ENCODE data around the gene ITGA2.

Gene ITGA2

DNA sequence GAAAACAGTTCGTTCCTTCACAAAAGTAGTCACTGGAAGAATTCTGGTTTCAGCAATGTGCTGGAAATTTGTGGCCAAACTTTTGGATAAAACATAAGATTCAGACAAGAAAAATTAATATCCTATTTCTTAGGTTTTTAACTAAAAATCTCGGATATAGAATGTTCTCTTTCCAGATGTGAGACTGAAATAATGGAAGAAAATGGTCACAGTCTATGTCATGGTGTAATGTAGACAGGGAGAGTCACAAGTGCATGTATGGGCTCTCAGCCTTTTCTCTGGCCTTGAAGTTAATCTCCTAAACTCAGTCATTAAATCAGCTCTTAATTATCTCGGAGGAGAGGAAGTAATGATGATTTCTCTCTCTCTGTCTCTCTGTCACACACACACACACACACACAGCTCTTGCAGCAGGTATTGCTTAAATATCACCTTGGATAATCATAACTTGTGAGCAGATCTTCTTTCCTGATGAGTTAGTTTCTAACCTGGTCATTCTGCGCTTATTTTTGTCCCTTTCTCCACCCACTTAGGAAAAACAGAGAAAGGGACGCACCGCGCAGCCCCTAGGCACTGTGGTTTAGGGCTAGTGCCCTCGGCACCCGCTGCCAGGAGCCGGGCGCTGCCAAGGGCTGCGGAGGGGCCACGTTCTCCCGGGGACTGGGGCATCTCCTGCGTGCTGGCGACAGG lies 672 bp upstream of the ITGA2 start:
- DNase-seq (ENCODE audit: low read depth in 2 of 3, low spot score in 1 of 3) = no peak

DNA sequence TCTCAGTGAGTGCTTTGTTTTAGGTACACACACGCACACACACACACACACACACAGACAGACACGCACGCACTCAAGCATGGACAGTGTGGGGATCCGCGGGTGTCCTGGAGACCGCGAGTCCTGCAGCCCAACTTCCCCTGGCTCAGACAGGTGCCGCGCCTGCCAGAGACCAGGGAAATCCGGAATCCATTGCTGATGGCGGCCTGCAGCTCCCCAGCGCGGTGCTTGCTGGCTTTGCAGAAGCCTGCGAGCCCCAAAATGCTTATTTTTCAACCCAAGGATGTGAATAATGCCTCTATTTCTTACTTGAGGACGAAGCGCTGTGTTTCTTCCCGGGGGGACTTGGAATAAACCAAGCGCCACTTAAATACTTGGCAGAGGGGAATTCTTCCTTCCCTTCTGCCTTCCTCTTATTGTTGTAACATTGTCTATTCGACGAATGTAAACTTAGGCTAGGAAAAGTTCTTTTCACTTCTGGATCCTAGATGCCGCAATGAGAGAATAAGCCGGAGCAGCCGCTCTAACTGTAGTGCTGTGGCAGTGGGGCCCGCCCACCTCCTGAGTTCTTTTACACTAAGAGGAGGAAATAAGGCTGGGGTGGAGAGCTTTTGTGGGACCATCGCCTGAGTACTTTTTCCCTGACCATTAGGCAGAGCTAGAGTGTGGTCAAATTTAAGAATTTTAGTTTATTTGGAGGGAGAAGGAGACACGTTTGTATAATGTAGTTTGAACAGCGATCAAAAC lies 802 bp downstream of the ITGA2 start:
- peak in 1 of 3 donors; percentile 18 for DNase-seq (ENCODE audit: low read depth in 2 of 3, low spot score in 1 of 3)

DNA sequence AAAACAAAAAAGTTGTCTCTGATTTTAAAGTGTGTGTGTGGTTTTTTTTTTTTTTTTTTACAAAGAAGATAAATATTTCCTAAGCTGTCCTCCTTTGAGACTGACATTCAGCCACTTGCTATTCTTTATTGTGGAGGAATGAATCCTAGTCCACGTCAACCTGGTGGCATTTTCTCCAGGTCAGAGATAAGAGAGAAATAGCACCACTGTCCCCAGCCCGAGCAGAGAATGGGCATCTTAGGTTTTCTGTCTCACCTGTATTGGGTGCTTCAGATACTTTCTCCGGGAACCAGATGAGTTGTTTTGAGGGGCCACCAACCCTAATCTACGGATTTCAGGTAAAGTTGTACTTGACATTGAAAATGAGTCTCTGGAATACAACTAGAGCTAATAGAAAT lies 1.4 kb downstream of the ITGA2 start:
- no peak for DNase-seq (ENCODE audit: low read depth in 2 of 3, low spot score in 1 of 3)

DNA sequence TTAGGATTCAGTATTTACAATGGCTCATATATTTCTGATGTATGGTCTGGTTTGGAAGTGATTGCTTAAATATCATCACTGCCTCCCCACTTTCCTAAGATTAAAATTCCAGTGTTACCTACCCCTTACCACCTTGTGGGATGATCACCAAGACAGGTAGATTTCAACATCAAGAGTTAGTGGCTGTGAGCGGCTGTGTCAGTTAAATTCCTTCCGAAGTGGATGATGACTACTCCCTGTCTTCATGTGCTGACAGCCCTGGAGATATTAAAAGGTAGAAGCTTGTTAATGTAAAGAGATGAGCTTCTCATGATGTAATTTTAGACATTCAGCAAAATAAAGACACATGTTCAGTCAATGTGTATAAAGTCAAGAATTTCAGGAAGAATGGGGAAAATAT lies 4.2 kb downstream of the ITGA2 start:
- DNase-seq (ENCODE audit: low read depth in 2 of 3, low spot score in 1 of 3) = no peak

DNA sequence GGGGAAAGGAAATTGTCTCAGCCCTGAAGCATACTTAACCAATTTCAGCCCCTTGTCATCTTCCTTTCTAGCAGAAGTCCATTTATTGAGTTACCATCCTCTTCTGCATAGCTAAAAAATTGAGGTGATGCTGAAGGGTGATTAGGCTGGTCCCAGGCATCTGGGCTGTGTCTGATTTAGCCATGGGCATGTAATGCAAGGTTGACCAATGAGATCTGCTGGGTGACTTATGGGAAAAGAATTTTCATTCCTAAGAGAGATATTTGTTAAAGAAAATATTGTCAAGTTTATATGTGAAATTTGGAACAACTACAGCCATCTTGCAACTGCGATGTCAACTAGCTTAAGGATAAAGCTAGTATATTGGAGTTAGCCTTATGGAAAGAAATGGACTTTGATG lies 5.1 kb downstream of the ITGA2 start:
- no peak for DNase-seq (ENCODE audit: low read depth in 2 of 3, low spot score in 1 of 3)

DNA sequence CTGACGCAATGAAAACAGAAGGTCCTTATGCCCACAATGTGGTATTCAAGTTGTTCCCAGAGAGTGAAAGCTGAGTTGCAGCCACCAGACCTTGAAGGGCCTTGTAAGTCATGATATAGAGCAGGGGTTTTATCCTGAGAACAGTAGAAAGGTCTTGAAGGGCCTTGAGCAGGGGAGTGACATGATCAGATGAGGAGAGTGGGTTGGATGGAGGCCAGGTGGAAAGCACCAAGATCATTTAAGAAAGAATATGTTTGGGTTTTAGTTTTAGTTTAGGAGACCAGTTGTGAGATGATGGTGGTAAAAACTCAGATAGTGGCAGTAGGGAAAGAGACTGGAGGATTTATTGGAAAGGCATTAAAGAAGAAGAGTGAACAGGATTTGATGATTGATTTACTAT lies 5.9 kb downstream of the ITGA2 start:
- no peak for DNase-seq (ENCODE audit: low read depth in 2 of 3, low spot score in 1 of 3)

DNA sequence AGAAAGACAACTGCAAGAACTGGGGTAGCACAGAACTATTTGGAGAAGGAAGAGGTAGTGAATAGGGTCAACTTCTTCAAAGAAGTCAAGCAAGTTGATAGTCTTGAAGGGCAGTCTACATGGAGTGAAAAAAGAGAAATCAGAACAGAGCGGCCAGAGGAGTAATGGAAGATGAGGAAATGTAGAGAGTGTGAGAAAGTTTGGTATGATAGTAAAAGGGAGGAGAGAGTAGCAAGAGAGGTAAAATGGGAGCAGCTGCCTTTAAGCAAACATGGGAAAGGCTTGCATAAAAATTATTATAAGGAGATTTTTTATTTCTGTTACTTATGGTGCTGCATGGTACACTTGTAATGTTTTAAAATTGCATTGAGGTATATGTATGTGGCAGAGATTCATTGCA lies 6.8 kb downstream of the ITGA2 start:
- DNase-seq (ENCODE audit: low read depth in 2 of 3, low spot score in 1 of 3) = no peak

DNA sequence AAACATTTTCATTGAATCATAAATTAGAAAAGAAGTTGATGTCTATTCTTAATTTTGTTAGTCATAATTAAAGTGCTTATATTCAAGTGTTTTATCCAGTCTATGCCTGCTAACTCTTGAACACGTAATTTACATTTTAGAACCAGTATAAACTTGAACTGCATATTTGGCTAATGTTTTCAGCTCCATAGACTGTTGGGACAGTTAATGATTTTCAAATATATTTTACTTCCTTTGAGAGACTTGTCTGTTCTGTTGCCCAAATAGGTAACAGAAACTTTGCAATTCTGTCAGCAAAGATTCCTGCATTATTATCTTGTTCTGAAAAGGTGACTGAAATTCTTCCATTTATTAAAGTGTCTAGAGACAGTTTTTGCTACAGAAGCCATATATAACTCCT lies 7.8 kb downstream of the ITGA2 start:
- no peak for DNase-seq (ENCODE audit: low read depth in 2 of 3, low spot score in 1 of 3)

DNA sequence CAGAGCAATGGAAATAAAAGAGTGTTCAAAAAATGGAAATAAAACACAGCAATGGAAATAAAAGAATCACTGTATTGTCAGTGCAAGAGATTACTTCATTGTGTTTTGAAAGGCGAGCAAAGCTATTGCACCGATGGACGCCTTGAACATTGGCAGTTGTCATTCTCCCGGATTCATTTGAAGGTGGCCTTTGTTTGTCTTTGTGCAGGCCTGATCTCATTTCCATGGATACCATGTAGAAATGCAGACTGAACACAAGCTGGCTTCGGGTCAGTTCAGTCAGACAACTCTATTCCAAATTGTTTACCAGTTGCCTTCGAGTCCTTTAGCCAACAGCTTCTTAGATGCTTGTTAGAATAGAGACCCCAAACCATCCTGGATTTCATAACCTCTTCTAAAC lies 8.3 kb downstream of the ITGA2 start:
- no peak for DNase-seq (ENCODE audit: low read depth in 2 of 3, low spot score in 1 of 3)

DNA sequence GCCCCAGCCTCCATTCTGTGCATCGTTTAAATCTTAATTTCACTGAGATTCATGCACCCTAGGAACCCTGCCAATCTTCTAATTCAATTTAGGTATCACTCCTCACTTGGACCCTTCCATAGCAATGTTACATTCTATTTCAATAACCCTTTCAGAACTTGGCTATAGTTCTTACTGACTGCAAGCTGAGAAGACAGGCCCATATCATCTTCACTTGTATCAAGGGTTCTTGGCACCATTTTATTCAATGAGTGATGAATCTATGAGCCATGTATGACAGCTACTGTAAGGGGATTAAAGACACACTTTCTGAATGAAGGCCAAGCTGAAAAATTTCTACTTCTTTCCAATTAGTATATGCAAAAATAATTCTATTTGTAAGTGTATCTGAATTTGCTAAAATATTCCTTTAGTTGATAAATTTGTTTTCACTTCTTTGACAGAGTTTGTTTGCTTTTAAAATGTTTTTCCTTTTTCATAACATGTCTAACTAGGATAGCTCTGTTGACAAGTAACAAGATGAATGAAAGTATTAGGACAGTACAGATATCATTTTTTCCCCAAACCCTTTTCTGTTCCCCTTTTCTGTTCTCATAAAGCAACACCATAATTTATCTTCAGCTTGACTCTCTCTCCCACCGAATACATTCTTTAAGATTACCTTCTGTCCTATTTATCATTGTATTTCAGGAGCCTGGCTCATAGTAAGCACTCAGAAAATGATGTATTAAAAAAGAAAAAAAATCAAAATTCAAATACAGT lies 9.6 kb downstream of the ITGA2 start:
- DNase-seq (ENCODE audit: low read depth in 2 of 3, low spot score in 1 of 3) = no peak

DNA sequence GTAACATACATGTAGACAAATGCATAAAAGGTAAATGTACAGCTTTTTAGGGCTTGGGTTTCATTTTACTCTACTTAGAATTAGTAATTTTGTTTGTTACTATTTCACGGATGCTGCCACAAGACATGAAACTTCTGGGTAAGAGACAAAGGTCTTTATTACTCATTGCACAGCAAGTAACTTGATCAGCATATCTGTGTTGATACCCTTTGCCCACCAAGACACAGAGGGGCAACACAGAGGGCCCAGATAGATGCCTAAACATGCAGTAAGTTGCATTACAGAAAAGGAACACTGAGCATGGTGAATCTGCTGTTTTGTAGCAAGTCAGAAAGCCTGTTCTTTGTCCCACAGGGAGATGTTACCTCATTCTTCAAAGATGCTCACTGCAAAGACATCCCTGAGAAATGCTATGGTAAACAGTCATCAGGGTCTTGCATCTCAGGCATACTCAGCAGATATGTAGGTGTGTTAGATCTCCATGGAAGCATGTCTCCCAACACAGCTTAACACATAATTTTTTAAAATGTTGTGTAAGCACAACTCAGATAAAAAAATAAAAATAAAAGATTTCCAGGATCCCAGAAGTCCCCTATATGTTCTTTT lies 10.3 kb downstream of the ITGA2 start:
- no peak for DNase-seq (ENCODE audit: low read depth in 2 of 3, low spot score in 1 of 3)

DNA sequence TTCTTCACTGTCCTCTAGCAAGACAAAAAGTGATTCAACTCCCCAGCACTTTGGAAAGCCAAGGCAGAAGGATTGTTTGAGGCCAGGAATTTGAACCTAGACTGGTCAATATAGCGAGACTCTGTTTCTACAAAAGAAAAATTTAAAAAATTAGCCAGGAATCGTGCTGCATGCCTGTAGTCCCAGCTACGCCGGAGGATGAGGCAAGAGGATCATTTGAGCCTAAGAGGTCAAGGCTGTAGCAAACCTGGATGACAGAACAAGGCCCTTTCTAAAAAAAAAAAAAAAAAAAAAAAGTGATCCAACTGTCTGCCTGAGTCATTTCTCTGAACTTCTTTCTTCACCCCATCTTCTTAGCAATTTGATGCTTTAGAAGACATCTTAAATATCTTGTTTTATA lies 12.4 kb downstream of the ITGA2 start:
- no peak for DNase-seq (ENCODE audit: low read depth in 2 of 3, low spot score in 1 of 3)

DNA sequence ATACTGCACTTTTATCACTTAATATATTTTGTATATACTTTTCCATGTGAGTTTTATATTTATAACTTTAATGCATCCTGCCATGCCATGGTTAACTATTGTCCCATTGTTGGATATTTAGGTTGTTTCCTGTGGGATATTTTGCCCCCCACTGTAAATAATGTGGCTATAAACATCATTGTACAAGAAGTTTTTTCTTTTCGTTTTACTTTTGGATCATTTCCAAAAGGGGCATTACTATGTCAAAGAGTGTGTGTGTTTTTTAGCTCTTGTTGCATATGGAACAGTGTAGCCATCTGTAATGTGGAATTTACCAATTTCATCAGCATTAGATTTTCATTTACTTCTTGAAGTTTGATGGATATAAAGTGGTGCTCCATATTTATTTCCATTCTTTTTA lies 13.3 kb downstream of the ITGA2 start:
- no peak for DNase-seq (ENCODE audit: low read depth in 2 of 3, low spot score in 1 of 3)

DNA sequence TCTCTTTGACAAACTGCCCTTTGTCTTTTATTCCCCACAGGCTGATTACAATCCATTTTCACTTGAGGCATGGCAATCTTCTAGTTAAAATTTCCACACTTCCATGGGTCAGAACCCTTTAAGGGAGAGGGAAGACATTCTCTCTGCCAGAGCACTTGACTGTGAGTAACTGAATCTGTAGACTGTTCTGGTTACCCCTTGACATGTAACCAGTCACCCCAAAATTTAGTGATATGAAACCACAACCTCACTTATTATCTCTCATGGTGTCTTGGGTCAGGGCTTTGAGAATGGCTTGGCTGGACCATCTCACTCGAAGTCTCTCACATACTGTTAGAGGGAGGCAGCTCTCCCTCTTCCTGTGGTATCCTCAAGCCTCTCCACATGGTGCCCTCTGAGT lies 14.0 kb downstream of the ITGA2 start:
- no peak for DNase-seq (ENCODE audit: low read depth in 2 of 3, low spot score in 1 of 3)

DNA sequence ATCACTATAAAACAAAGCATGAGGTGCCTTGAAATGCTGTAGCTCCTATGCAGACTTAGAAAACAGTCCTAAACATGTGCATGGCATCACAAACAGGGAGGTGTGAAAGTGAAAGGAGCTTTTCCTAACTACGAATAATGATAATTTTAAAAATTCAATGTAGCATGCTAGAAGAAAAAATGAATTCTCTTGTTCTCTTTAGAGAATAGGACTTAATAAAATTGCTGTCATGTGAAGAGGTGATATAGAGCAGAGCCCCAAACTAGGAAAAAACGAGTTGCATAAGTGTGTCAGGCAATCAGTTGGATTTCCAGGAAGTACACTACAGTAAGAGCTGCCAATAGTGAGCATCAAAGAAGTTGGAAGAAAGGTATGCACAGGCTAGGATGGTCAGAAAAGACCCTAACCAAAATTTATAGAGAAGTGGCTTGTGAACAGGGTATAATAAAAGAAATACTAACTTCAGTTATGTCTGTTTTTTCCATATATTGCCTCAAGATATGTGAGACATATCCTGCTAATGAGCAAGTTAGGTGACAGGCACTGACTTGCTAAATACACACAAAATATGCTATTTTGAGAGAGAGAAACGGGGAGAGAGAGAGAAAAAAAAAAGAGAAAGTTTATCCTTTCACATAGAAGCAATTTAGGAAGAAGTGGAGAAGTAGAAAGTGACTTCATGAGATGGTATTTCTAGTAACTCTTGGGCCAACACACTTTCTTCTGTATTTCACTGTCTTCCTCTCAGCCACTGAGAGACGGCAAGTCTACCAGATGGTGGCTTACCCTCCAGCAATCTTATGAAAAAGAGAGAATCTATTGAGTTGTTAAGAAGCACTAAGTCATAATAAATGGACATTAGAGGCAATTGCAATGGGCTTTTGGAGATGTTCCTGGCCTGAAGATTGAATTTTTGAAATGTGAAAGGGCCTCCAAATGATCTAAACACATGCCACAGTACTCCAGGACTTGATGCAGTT lies 18.0 kb downstream of the ITGA2 start:
- DNase-seq (ENCODE audit: low read depth in 2 of 3, low spot score in 1 of 3) = no peak

DNA sequence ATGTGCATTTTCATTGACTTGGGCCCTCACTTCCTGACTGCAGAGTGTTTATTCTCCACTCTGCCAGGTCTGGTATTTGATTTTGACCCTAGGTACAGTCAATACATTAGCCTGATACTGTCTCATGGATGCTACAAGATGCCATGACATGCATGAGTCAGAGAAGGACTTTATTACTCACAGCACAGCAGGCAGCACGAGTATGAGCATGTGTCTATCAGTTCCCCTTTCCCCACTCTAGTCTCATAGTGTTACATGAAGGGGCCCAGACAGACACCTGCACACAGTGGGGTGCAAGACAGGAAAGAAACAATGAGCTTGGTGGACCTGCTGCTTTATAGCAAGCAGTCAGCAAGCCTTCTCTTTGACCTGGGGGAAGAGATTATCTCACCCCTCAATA lies 19.6 kb downstream of the ITGA2 start:
- peak; percentile 13 to 40 (median 29) for DNase-seq (ENCODE audit: low read depth in 2 of 3, low spot score in 1 of 3)

DNA sequence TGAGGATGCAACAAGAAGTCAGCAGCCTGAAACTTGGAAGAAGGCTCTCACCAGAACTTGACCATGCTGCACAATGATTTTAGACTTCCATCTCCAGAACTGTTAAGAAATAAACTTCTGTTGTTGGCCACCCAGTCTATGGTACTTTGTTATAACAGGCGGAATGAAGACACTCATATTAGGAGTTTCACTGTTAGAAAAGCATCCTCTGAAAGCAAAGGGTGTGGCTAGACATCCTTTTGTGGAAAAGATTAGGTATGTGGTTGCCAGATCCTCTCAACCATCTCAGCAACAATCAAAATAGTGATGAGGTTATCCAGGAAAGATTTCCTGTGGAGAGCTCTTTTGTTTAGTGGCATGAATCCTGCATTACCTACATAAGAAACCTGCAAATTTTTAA lies 20.7 kb downstream of the ITGA2 start:
- DNase-seq (ENCODE audit: low read depth in 2 of 3, low spot score in 1 of 3) = no peak

DNA sequence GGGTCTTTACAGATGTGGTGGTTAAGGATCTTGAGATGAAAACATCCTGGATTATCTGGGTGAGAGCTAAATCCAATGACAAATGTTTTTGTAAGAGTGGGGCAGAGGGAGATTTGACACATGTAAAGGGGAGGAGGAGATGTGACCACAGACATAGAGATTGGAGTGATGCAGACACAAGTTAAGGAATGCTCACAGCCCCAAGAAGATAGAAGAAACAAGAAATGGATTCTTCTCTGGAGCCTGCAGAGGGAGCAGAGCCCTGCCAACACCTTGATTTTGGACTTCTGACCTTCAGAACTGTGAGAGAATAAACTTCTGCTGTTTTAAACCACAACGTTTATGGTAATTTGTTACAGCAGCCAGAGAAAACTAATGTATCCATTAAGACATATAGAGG lies 21.7 kb downstream of the ITGA2 start:
- no peak for DNase-seq (ENCODE audit: low read depth in 2 of 3, low spot score in 1 of 3)

DNA sequence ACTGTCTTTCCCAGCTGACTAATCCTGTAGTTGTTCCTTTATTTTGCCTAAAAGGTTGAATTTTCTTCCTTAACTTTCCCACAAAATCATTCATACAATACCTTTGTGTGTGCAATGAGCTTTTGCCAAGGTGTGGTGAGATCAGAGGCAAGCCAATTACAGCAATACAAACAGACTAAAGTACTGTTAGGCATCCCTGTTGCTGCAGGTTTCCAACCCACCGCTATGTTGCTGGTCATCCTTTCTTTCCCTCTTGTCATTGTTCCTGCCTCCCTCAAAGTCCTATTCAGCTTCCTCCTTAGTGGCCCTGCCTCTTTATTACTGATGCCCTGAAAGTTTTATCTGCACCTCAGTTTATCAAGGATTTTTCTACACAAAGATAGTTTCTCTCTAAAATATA lies 22.1 kb downstream of the ITGA2 start:
- no peak for DNase-seq (ENCODE audit: low read depth in 2 of 3, low spot score in 1 of 3)

DNA sequence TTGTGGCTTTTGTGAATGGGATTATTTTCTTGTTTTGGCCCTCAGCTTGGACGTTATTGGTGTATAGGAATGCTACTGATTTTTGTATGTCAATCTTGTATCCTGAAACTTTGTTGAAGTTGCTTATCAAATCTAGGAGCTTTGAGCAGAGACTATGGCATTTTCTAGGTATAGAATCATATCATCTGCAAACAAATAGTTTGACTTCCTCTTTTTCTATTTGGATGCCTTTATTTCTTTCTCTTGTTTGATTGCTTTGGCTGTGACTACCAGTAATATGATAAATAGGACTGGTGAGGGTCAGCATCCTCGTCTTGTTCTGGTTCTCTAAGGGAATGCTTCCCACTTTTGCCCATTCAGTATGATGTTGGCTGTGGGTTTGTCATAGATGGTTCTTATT lies 24.7 kb downstream of the ITGA2 start:
- DNase-seq (ENCODE audit: low read depth in 2 of 3, low spot score in 1 of 3) = no peak

DNA sequence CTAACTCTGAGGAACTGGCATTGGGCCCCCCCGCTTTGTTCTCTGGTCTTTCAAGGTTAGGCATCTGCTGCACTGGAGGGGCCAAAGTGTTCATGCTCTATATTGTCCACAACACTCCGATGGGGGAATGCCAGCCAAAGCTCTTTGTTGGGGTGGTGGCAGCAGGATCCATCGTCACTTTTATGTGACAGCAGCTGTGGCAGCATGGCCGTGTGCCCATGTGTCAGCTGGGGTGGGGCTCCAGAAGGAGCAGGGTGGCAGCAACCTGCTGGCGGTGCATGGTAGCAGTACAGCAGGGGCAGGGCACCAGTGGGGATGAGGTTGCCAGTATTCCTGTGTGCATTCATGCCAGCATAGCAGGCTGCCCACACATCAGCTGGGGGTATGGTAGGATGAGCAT lies 28.2 kb downstream of the ITGA2 start:
- DNase-seq (ENCODE audit: low read depth in 2 of 3, low spot score in 1 of 3) = no peak
